Body of pancreas (tissue), 4 donors: ENCODE data around the gene PLD1. TPM values are rescaled to one million over a fixed set of nuclear protein-coding genes. Genes with fewer than 3 reads are reported as not detected.

Experiments used
- ATAC-seq: fragments of 150-250 bp; one replicate; pipeline ENCODE4 v1.9.1; 2016
- DNase-seq, 4 donors: peaks; one replicate each; pipeline ENCODE4 v3.0.0-alpha.2; 2019
- H3K27ac ChIP-seq, 4 donors: fragments of 200-600 bp; sonication (generic); 1 replicate in 3 of 4; 2 replicates in 1 of 4; pipeline versions ENCODE4 v1.5.1 to v1.6.1; 2016 to 2019; ENCODE audit warnings: mild to moderate bottlenecking in 1 of 4, mixed read lengths in 1 of 4, moderate library complexity in 1 of 4
- H3K27me3 ChIP-seq, 2 donors: fragments of 200-600 bp; sonication (generic); one replicate each; pipeline ENCODE4 v1.6.0; 2016; ENCODE audit warnings: mild to moderate bottlenecking in 1 of 2
- H3K36me3 ChIP-seq, 2 donors: fragments of 200-600 bp; sonication (generic); replicated peaks in 1 of 2; 2 replicates each; pipeline ENCODE4 v1.5.1; 2016; ENCODE audit warnings: low read depth in 2 of 2; ENCODE audit not compliant: insufficient read depth in 1 of 2
- H3K4me1 ChIP-seq: fragments of 200-600 bp; sonication (generic); one replicate; pipeline ENCODE4 v1.6.0; 2016
- H3K4me3 ChIP-seq, 2 donors: fragments of 200-600 bp; sonication (generic); 1 replicate in 1 of 2; 2 replicates in 1 of 2; pipeline ENCODE4 v1.5.1; 2016 to 2019
- H3K9me3 ChIP-seq, 3 donors: fragments of 200-600 bp; sonication (generic); 1 replicate in 2 of 3; 2 replicates in 1 of 3; pipeline ENCODE4 v1.5.1; 2016
- POLR2A ChIP-seq, 3 donors: fragments of 450-650 bp; IDR thresholded peaks; one replicate each; pipeline ENCODE4 v1.6.1; 2016; ENCODE audit warnings: antibody characterized with exemption in 3 of 3, mild to moderate bottlenecking in 2 of 3
- WGBS, 2 donors: methylation state at CpG; one replicate each; pipeline ENCODE4 v1.1.5; 2017; 5-methylcytosine and 5-hydroxymethylcytosine counted together
- intact Hi-C: fragments of 100-400 bp; cut with DNase I; formaldehyde crosslinking; loops from one replicate; pipeline ENCODE4 v1.15.1; 2023
- total RNA-seq, 2 donors: library from RNA; depleted of rRNA; stranded (reverse); fragments of >200 nt; gene quantifications; one replicate each; pipeline ENCODE4 v1.1.0, GENCODE V29; 2016
- TF ChIP-seq, protein P1 (sequence below), 7 experiments: fragments of 450-650 bp in 4 of 7; fragments of 200-600 bp in 3 of 7; sonication (generic) in 3 of 7; IDR thresholded peaks; one replicate each; pipeline ENCODE4 v1.5.1; 2016 to 2019; ENCODE audit warnings: antibody characterized with exemption in 7 of 7

PLD1 gene
- total RNA-seq, 2 donors from 2014 or later = 60.4 to 96.2 TPM

DNA sequence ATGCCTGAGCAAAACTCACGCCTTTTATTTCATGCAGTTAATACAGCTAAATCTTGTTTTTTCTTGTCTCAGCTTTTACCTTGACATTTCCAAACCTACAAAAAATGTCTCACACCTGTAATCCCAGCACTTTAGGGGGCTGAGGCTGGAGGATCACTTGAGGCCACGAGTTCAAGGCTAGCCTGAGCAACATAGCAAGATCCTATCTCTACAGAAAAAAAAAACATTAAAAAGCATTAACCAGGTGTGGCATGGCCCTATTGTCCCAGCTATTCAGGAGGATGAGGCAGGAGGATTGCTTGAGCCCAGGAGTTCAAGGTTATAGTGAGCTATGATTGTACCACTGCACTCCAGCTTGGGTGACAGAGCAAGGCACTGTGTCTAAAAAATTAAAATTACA, 29.0 kb upstream of the PLD1 start:
- no peak overlapping the region for H3K4me3 ChIP-seq
- H3K27ac ChIP-seq = no peak overlapping the region
- 74 to 82% methylated on average over 2 of the region's 2 CpGs for WGBS, 2 donors
- no peaks in the 10 kb centered on the region for H3K36me3 ChIP-seq
- H3K27me3 ChIP-seq = no peaks in the 10 kb centered on the region
- intact Hi-C loops = no loop called here
- ATAC-seq (no peak), DNase-seq (no peak)
- H3K4me1 ChIP-seq = peaks cover 34% of the 10 kb centered on the region
- TF ChIP-seq, protein P1, sequence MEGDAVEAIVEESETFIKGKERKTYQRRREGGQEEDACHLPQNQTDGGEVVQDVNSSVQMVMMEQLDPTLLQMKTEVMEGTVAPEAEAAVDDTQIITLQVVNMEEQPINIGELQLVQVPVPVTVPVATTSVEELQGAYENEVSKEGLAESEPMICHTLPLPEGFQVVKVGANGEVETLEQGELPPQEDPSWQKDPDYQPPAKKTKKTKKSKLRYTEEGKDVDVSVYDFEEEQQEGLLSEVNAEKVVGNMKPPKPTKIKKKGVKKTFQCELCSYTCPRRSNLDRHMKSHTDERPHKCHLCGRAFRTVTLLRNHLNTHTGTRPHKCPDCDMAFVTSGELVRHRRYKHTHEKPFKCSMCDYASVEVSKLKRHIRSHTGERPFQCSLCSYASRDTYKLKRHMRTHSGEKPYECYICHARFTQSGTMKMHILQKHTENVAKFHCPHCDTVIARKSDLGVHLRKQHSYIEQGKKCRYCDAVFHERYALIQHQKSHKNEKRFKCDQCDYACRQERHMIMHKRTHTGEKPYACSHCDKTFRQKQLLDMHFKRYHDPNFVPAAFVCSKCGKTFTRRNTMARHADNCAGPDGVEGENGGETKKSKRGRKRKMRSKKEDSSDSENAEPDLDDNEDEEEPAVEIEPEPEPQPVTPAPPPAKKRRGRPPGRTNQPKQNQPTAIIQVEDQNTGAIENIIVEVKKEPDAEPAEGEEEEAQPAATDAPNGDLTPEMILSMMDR (IDR thresholded peaks at IDR 0.05) = no peak
- no peak for TF ChIP-seq POLR2A (IDR thresholded peaks at IDR 0.05)
- H3K9me3 ChIP-seq = no peaks in the 10 kb centered on the region

DNA sequence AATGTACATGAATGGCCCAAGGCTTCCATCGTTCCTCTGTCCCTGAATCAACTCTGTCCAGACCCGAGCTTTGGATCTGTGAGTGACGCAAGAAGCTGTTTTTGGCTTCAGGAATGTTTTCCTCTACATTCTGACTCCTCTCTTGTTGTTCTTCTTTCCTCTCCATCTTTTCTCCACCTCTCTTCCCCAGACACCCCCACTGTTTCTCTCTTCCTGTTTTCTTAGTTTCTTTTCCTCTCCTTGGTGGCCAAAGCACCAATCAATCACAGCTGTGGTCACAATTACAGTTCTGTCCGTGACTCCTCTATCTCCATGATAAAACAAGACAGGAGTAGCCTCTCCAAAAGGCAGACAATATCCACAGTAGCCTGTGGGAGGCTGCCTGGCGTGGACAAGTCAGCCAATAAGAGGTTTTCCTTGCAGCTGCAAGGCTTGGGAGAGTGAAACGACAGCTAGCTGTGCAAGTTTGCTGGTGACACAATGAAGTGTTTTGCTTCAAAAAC, 28.0 kb upstream of the PLD1 start:
- ATAC-seq (no peak), DNase-seq (peak in 2 of 4 donors; percentile 18 to 33)
- Histone ChIP-seq H3K36me3 (no peaks in the 10 kb centered on the region), H3K27ac (peak overlapping the region in 1 of 4 donors; percentile 17), H3K9me3 (no peaks in the 10 kb centered on the region), H3K27me3 (no peaks in the 10 kb centered on the region), H3K4me3 (no peak overlapping the region), H3K4me1 (peaks cover 45% of the 10 kb centered on the region)
- TF ChIP-seq POLR2A (IDR thresholded peaks at IDR 0.05) = no peak
- TF ChIP-seq, protein P1 (IDR thresholded peaks at IDR 0.05) = no peak
- 43 to 48% methylated on average over 6 of the region's 6 CpGs for WGBS, 2 donors
- intact Hi-C loops = no loop called here

DNA sequence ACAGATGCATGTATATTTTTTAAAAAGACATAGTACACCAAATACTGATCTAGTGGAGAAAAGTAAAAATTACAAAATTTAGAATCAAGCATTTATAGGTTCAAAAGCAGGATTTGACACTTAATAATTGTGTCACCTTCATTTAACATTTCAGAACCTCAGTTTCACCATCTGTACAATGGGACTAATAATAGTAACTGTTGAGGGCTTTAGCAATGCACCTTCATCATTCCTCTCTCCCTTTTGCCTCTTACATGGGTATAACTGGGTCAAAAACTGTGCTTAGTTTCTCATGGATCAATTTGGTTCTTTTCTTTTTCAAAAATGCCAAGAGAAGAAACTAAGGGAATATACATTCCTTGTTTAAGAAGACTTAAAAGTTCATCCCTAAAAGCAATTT, 27.4 kb upstream of the PLD1 start:
- H3K27me3 ChIP-seq = no peaks in the 10 kb centered on the region
- intact Hi-C loops = no loop called here
- no peaks in the 10 kb centered on the region for H3K9me3 ChIP-seq
- ATAC-seq (no peak), DNase-seq (no peak)
- H3K27ac ChIP-seq = peak overlapping the region in 1 of 4 donors; percentile 17
- H3K4me3 ChIP-seq = no peak overlapping the region
- peaks cover 47% of the 10 kb centered on the region for H3K4me1 ChIP-seq
- H3K36me3 ChIP-seq = no peaks in the 10 kb centered on the region
- TF ChIP-seq, protein P1 (IDR thresholded peaks at IDR 0.05) = no peak
- TF ChIP-seq POLR2A (IDR thresholded peaks at IDR 0.05) = no peak

DNA sequence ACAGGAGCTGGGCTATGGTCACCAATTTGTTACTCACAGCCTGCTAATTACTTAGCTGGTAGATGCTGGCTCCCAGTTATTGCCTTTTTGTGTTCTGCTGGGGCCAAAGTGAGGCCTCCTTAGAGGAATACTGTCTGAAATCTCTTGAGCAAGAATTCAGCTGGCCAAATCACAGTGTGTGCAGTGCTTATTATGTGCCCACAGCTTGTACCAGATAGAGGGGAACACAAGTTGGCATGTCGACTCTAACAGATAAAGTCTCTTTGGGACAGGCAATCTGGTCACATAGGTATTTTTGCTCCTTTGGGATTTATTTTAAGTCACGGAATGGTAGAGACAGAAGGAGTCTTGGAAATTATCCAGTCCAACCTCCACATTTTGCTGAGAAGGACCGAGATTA, 26.6 kb upstream of the PLD1 start:
- Histone ChIP-seq H3K4me1 (peaks cover 45% of the 10 kb centered on the region), H3K27ac (no peak overlapping the region), H3K36me3 (no peaks in the 10 kb centered on the region), H3K4me3 (no peak overlapping the region), H3K9me3 (no peaks in the 10 kb centered on the region), H3K27me3 (no peaks in the 10 kb centered on the region)
- intact Hi-C loops = no loop called here
- 81 to 87% methylated on average over 3 of the region's 3 CpGs for WGBS, 2 donors
- no peak for DNase-seq
- ATAC-seq = no peak
- no peak for TF ChIP-seq POLR2A (IDR thresholded peaks at IDR 0.05)

DNA sequence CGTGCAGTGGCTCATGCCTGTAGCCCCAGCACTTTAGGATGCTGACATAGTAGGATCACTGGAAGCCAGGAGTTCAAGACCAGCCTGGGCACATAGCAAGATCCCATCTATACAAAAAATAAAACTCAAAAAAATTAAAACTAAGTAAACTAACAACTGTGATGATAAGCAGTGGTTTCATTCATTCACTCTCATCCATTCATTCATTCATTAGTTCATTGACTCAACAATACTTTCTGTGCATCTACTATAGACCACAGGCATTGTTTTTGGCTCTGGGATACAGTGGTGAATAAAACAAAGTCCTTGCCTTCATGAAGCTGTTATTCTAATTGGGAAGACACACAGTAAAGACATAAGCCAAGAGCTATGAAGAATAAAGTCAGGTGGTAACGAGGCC, 25.3 kb upstream of the PLD1 start:
- Histone ChIP-seq H3K27me3 (no peaks in the 10 kb centered on the region), H3K9me3 (no peaks in the 10 kb centered on the region), H3K36me3 (no peaks in the 10 kb centered on the region), H3K4me3 (no peak overlapping the region), H3K27ac (no peak overlapping the region), H3K4me1 (peaks cover 32% of the 10 kb centered on the region)
- intact Hi-C loops = no loop called here
- TF ChIP-seq POLR2A (IDR thresholded peaks at IDR 0.05) = no peak
- TF ChIP-seq, protein P1 (IDR thresholded peaks at IDR 0.05) = no peak
- WGBS, 2 donors = 55 to 56% methylated on average over 2 of the region's 2 CpGs
- ATAC-seq (no peak), DNase-seq (no peak)
